HCT116 (cell line): ENCODE results near the gene LRRC2. TPM values are rescaled to one million over a fixed set of nuclear protein-coding genes. Genes with fewer than 3 reads are reported as not detected.

Experiments
- ATAC-seq: fragments of 200-7000 bp; cut with Tn5 transposase; 2 replicates; pipeline ENCODE4 v1.9.1; 2020; ENCODE audit warnings: mild to moderate bottlenecking, moderate library complexity
- BruUV-seq: library from RNA; stranded (reverse); fragments of 400-500 nt; replicated peaks from 2 replicates; lab custom pipeline; 2021; lab: Mats Ljungman, UMichigan
- CTCF ChIA-PET: fragments of 300-600 bp; sonication (Branson Sonifier 250); formaldehyde crosslinking; loops from one replicate; lab custom pipeline; 2021; ENCODE audit warnings: antibody characterized with exemption; lab: Charles Lee
- POLR2A ChIA-PET: fragments of 300-600, 350-600 bp; sonication (Branson Sonifier 250); formaldehyde crosslinking; loops from one replicate; lab custom pipeline; 2021; ENCODE audit warnings: antibody characterized with exemption; lab: Charles Lee
- RAD21 ChIA-PET, 2 experiments: fragments of 300-600 bp; sonication (Branson Sonifier 250); formaldehyde crosslinking; loops; one replicate each; lab custom pipeline; 2023; ENCODE audit warnings: low total read pairs in 2 of 2; ENCODE audit not compliant: uncharacterized antibody in 2 of 2, unreplicated experiment in 2 of 2, low non-redundant PET in 1 of 2; lab: Charles Lee
- DNase-seq: peaks from one replicate; pipeline ENCODE4 v3.0.0-alpha.2; 2010; ENCODE audit warnings: low read depth, low spot score
- H2AFZ ChIP-seq: fragments of 200-600 bp; shearing (Covaris generic), sonication (generic); 2 replicates; pipeline ENCODE4 v1.6.1; 2017; ENCODE audit warnings: low read depth, mixed run types, mixed read lengths, antibody characterized with exemption, low read length; ENCODE audit not compliant: poor library complexity, severe bottlenecking
- H3K27ac ChIP-seq: 2 replicates; pipeline ENCODE4 v1.5.1; 2012; ENCODE audit warnings: low read depth, low read length
- H3K27me3 ChIP-seq: fragments of 200-600 bp; sonication (generic); 2 replicates; pipeline ENCODE4 v1.6.1; 2016; ENCODE audit warnings: mixed run types, low read length, mixed read lengths; ENCODE audit not compliant: insufficient read depth
- H3K36me3 ChIP-seq, 2 experiments: fragments of 200-500 bp in 1 of 2; fragments of 200-600 bp in 1 of 2; sonication (Bioruptor generic) in 1 of 2; sonication (generic) in 1 of 2; 2 replicates each; pipeline versions ENCODE4 v1.5.1 to v1.6.1; 2014 to 2016; ENCODE audit warnings: low read length in 2 of 2, inconsistent platforms in 1 of 2, mixed read lengths in 1 of 2, mixed run types in 1 of 2; ENCODE audit not compliant: insufficient read depth in 2 of 2, control insufficient read depth in 1 of 2
- H3K4me1 ChIP-seq, 2 experiments: fragments of 200-600 bp in 1 of 2; sonication (generic) in 1 of 2; 2 replicates each; pipeline versions ENCODE4 v1.5.1 to v1.6.1; 2012 to 2017; ENCODE audit warnings: low read length in 2 of 2, inconsistent platforms in 1 of 2, mild to moderate bottlenecking in 1 of 2, mixed read lengths in 1 of 2, mixed run types in 1 of 2, moderate library complexity in 1 of 2; ENCODE audit not compliant: insufficient read depth in 2 of 2, control insufficient read depth in 1 of 2
- H3K4me2 ChIP-seq: fragments of 200-600 bp; sonication (generic); 2 replicates; pipeline ENCODE4 v1.6.1; 2017; ENCODE audit warnings: mixed run types, low read length, mixed read lengths
- H3K4me3 ChIP-seq, 2 experiments: fragments of 200-600 bp in 1 of 2; sonication (generic) in 1 of 2; replicated peaks in 1 of 2; 2 replicates each; pipeline ENCODE4 v1.5.1; 2011 to 2016; ENCODE audit warnings: low read length in 2 of 2, control low read depth in 1 of 2, low read depth in 1 of 2, mild to moderate bottlenecking in 1 of 2, mixed read lengths in 1 of 2, mixed run types in 1 of 2
- H3K79me2 ChIP-seq: fragments of 200-600 bp; sonication (generic); 2 replicates; pipeline ENCODE4 v1.6.1; 2017; ENCODE audit warnings: mild to moderate bottlenecking, mixed run types, low read length, moderate library complexity, mixed read lengths; ENCODE audit not compliant: insufficient read depth
- H3K9ac ChIP-seq: fragments of 200-600 bp; sonication (generic); 2 replicates; pipeline ENCODE4 v1.6.1; 2016; ENCODE audit warnings: low read length, mixed read lengths
- H3K9me2 ChIP-seq: fragments of 200-600 bp; sonication (generic), shearing (Covaris generic); 2 replicates; pipeline ENCODE4 v1.6.1; 2017; ENCODE audit warnings: mixed run types, mild to moderate bottlenecking, moderate library complexity; ENCODE audit not compliant: insufficient read depth
- H3K9me3 ChIP-seq, 2 experiments: fragments of 200-500 bp in 1 of 2; fragments of 200-600 bp in 1 of 2; sonication (Bioruptor generic) in 1 of 2; sonication (generic) in 1 of 2; 2 replicates each; pipeline ENCODE4 v1.6.1; 2014 to 2017; ENCODE audit warnings: low read length in 2 of 2, mixed read lengths in 2 of 2, inconsistent platforms in 1 of 2, low read depth in 1 of 2, mild to moderate bottlenecking in 1 of 2, mixed run types in 1 of 2, moderate library complexity in 1 of 2; ENCODE audit not compliant: control insufficient read depth in 1 of 2, insufficient read depth in 1 of 2
- H4K20me1 ChIP-seq: fragments of 200-600 bp; sonication (generic), shearing (Covaris generic); 2 replicates; pipeline ENCODE4 v1.6.1; 2017; ENCODE audit warnings: mixed run types, mild to moderate bottlenecking, moderate library complexity; ENCODE audit not compliant: insufficient read depth
- CEBPB ChIP-seq: IDR thresholded peaks from 2 replicates; pipeline ENCODE4 v1.6.1; 2012; ENCODE audit warnings: low read depth
- EGR1 ChIP-seq: IDR thresholded peaks from 2 replicates; pipeline ENCODE4 v1.6.1; 2012; ENCODE audit warnings: low read depth
- ELF1 ChIP-seq: IDR thresholded peaks from 2 replicates; pipeline ENCODE4 v1.6.1; 2012; ENCODE audit warnings: low read depth, borderline replicate concordance
- EZH2phosphoT487 ChIP-seq: fragments of 200-600 bp; IDR thresholded peaks from 2 replicates; pipeline ENCODE4 v1.6.1; 2018; ENCODE audit warnings: antibody characterized with exemption, borderline replicate concordance
- FOSL1 ChIP-seq: IDR thresholded peaks from 2 replicates; pipeline ENCODE4 v1.6.1; 2012; ENCODE audit warnings: low read depth
- JUND ChIP-seq: IDR thresholded peaks from 2 replicates; pipeline ENCODE4 v1.6.1; 2012
- POLR2AphosphoS5 ChIP-seq: IDR thresholded peaks from 2 replicates; pipeline ENCODE4 v1.6.1; 2011; ENCODE audit warnings: mild to moderate bottlenecking, low read depth, low read length, moderate library complexity
- TCF7L2 ChIP-seq: IDR thresholded peaks from 2 replicates; pipeline ENCODE4 v1.7.0; 2011; ENCODE audit warnings: borderline replicate concordance, inconsistent platforms; ENCODE audit not compliant: insufficient read depth, insufficient read length; ENCODE audit errors: extremely low read depth
- ZNF274 ChIP-seq: fragments of 200-500 bp; sonication (Bioruptor generic); IDR thresholded peaks from 2 replicates; pipeline ENCODE4 v1.6.1; 2014; ENCODE audit warnings: mild to moderate bottlenecking, low read depth, low read length, inconsistent platforms
- intact Hi-C: fragments of 100-400 bp; cut with micrococcal nuclease; formaldehyde crosslinking; loops from 2 replicates; pipeline ENCODE4 v1.10.0; 2022
- total RNA-seq: library from RNA; stranded (reverse); gene quantifications from one replicate; pipeline ENCODE4 v1.2.1, GENCODE V29; 2021; ENCODE audit not compliant: unreplicated experiment
- TF ChIP-seq, protein P1 (sequence below), 3 experiments: fragments of 200-600 bp in 1 of 3; sonication (generic) in 1 of 3; IDR thresholded peaks in 2 of 3; conservative IDR thresholded peaks in 1 of 3; 2 replicates each; pipeline ENCODE4 v1.5.1; 2012 to 2017; ENCODE audit warnings: low read depth in 2 of 3, low read length in 2 of 3, antibody characterized with exemption in 1 of 3, borderline replicate concordance in 1 of 3, control low read depth in 1 of 3, mild to moderate bottlenecking in 1 of 3, mixed read lengths in 1 of 3, mixed run types in 1 of 3, moderate library complexity in 1 of 3; ENCODE audit not compliant: insufficient read depth in 1 of 3
- TF ChIP-seq, protein P2 (sequence below): IDR thresholded peaks from 2 replicates; pipeline ENCODE4 v1.6.1; 2011; ENCODE audit warnings: mild to moderate bottlenecking, low read length, moderate library complexity; ENCODE audit not compliant: insufficient replicate concordance; ENCODE audit errors: extremely low read depth

The LRRC2 gene
- total RNA-seq, 1 experiment from 2014 or later: not detected

DNA sequence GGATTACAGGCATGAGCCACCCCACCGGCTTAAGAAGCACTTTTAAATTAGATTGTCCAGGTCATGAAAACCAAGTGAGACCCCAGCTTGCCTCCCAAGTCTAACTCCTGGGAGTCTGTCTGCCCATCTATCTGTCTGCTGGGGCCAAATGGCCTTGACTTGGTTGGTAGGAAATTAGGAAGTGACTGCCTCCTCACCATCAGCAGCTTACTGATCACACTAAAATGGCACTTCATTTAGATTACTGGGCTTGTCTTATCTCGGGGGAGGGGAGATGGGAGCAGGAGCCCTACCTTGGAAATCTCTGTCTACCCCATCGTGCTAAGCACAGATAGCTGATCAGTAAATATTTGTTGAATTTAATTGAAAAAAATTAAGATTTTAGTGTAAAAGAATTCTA lies 5.6 kb upstream of the LRRC2 start (continued):
- TF ChIP-seq, protein P1, sequence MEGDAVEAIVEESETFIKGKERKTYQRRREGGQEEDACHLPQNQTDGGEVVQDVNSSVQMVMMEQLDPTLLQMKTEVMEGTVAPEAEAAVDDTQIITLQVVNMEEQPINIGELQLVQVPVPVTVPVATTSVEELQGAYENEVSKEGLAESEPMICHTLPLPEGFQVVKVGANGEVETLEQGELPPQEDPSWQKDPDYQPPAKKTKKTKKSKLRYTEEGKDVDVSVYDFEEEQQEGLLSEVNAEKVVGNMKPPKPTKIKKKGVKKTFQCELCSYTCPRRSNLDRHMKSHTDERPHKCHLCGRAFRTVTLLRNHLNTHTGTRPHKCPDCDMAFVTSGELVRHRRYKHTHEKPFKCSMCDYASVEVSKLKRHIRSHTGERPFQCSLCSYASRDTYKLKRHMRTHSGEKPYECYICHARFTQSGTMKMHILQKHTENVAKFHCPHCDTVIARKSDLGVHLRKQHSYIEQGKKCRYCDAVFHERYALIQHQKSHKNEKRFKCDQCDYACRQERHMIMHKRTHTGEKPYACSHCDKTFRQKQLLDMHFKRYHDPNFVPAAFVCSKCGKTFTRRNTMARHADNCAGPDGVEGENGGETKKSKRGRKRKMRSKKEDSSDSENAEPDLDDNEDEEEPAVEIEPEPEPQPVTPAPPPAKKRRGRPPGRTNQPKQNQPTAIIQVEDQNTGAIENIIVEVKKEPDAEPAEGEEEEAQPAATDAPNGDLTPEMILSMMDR (IDR thresholded peaks at IDR 0.05 in 2 of 3, conservative IDR thresholded peaks at IDR 0.05 in 1 of 3; ENCODE audit: borderline replicate concordance in 1 of 3, insufficient read depth in 1 of 3, low read depth in 2 of 3, low read length in 2 of 3): no peak
- no peak for TF ChIP-seq FOSL1
- TF ChIP-seq EGR1: no peak
- no peak for TF ChIP-seq EZH2phosphoT487
- no peak for TF ChIP-seq POLR2AphosphoS5
- TF ChIP-seq ELF1: no peak

DNA sequence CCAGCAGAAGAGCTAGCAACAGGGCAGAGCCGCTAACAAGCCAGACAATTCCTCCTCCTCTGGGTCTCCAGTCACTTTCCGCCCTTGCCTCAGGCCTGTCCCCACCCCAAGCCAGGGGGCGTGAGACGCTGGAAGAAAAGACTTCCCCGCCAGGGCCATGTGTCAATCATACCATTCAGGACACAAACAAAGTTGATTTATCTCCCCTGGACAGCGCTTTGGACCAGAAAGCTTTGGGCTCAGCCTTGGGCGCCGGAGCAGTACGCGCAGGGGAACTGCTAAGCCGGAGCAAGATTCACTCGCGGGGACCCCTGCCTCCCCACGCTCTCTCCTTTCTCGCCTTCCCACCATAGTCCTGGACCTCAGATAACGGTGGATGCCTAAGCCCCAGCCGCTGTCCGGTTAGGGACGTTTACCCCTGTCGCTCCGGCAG lies 479 bp downstream of the LRRC2 start:
- Histone ChIP-seq H2AFZ (no peak overlapping the region), H3K79me2 (no peaks in the 10 kb centered on the region), H4K20me1 (no peaks in the 10 kb centered on the region), H3K27me3 (no peaks in the 10 kb centered on the region), H3K36me3 (no peaks in the 10 kb centered on the region), H3K4me1 (no peaks in the 10 kb centered on the region), H3K27ac (no peak overlapping the region), H3K4me2 (no peak overlapping the region), H3K9me3 (no peaks in the 10 kb centered on the region), H3K9me2 (no peaks in the 10 kb centered on the region), H3K9ac (no peak overlapping the region), H3K4me3 (no peak overlapping the region)
- ChIA-PET POLR2A (no interaction called here), RAD21 (no interaction called here), CTCF (interaction anchor here (1.1 kb wide), 1 partner anchor 77 kb away, joined by 3 read pairs; no protein-coding TSS in a partner anchor)
- TF ChIP-seq JUND (no peak), CEBPB (no peak), ELF1 (no peak), POLR2AphosphoS5 (no peak), EGR1 (no peak), ZNF274 (no peak), TCF7L2 (no peak)
- TF ChIP-seq, protein P2, sequence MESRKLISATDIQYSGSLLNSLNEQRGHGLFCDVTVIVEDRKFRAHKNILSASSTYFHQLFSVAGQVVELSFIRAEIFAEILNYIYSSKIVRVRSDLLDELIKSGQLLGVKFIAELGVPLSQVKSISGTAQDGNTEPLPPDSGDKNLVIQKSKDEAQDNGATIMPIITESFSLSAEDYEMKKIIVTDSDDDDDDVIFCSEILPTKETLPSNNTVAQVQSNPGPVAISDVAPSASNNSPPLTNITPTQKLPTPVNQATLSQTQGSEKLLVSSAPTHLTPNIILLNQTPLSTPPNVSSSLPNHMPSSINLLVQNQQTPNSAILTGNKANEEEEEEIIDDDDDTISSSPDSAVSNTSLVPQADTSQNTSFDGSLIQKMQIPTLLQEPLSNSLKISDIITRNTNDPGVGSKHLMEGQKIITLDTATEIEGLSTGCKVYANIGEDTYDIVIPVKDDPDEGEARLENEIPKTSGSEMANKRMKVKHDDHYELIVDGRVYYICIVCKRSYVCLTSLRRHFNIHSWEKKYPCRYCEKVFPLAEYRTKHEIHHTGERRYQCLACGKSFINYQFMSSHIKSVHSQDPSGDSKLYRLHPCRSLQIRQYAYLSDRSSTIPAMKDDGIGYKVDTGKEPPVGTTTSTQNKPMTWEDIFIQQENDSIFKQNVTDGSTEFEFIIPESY: no peak
- intact Hi-C loops: no loop called here
- no TSS peak for BruUV-seq
- DNase-seq (no peak), ATAC-seq (no peak)
